WTC11 (cell line): Measurements from ENCODE around the gene CFAP20DC.

Experiments
- CTCF ChIP-seq: fragments of 200-600 bp; IDR thresholded peaks from 2 replicates; pipeline ENCODE4 v1.8.0; 2022; ENCODE audit warnings: antibody characterized with exemption
- ELF4 ChIP-seq: sonication (generic); formaldehyde crosslinking; IDR thresholded peaks from 2 replicates; pipeline ENCODE4 v1.8.1; 2022; ENCODE audit warnings: low read depth, mild to moderate bottlenecking, moderate library complexity, missing genetic modification reagents
- FOXJ3 ChIP-seq: sonication (generic); formaldehyde crosslinking; IDR thresholded peaks from 2 replicates; pipeline ENCODE4 v1.9.0; 2021; ENCODE audit warnings: missing genetic modification reagents, mild to moderate bottlenecking, borderline replicate concordance
- IRF1 ChIP-seq: sonication (generic); formaldehyde crosslinking; IDR thresholded peaks from 2 replicates; pipeline ENCODE4 v1.8.0; 2023; ENCODE audit warnings: missing genetic modification reagents
- JUN ChIP-seq: sonication (generic); formaldehyde crosslinking; IDR thresholded peaks from 2 replicates; pipeline ENCODE4 v1.8.0; 2023; ENCODE audit warnings: mild to moderate bottlenecking, missing genetic modification reagents
- NR2C2 ChIP-seq: sonication (generic); formaldehyde crosslinking; IDR thresholded peaks from 2 replicates; pipeline ENCODE4 v1.8.0; 2022; ENCODE audit warnings: mild to moderate bottlenecking, missing genetic modification reagents
- SP1 ChIP-seq: sonication (generic); formaldehyde crosslinking; conservative IDR thresholded peaks from 2 replicates; pipeline ENCODE4 v1.8.1; 2022; ENCODE audit warnings: missing genetic modification reagents
- USF2 ChIP-seq: sonication (generic); formaldehyde crosslinking; IDR thresholded peaks from 2 replicates; pipeline ENCODE4 v1.8.1; 2023; ENCODE audit warnings: mild to moderate bottlenecking, missing genetic modification reagents, moderate library complexity
- ZNF138 ChIP-seq: sonication (generic); formaldehyde crosslinking; conservative IDR thresholded peaks from 2 replicates; pipeline ENCODE4 v1.8.1; 2022; ENCODE audit warnings: mild to moderate bottlenecking, moderate library complexity, missing genetic modification reagents
- ZNF416 ChIP-seq: fragments of 250-450 bp; sonication (Bioruptor Pico); IDR thresholded peaks from 2 replicates; pipeline ENCODE4 v1.9.0; 2021; ENCODE audit warnings: mild to moderate bottlenecking, inconsistent platforms
- TF ChIP-seq, protein P1 (sequence below): sonication (generic); formaldehyde crosslinking; IDR thresholded peaks from 2 replicates; pipeline ENCODE4 v1.8.1; 2022; ENCODE audit warnings: mild to moderate bottlenecking, missing genetic modification reagents, moderate library complexity, borderline replicate concordance

DNA sequence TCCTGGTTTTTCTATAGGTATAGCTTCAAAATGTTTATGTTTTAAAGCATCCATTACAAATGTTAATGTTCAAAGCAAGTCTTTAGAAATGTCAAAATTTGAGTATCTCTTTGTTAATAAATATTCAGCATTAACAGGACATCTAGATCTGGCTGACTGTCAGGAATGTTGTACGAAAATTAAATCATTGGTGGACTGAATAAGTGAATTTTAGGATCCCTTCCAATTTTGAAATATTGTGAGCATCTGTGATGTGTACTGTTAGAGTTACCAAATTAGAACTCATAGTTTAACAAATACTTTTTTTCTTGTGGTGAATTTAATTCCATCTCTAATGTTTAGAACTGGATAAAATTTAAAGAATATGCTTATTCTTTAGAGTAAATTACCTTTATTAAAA, 30.1 kb upstream of the CFAP20DC start:
- TF ChIP-seq CTCF, result no peak
- no peak for TF ChIP-seq ELF4 (CRISPR knock-in tag)
- TF ChIP-seq IRF1 (CRISPR knock-in tag), result no peak
- no peak for TF ChIP-seq NR2C2 (CRISPR knock-in tag)
- no peak for TF ChIP-seq ZNF416 (CRISPR knock-in tag)
- no peak for TF ChIP-seq ZNF138 (CRISPR knock-in tag)
- TF ChIP-seq SP1 (CRISPR knock-in tag), result no peak
- TF ChIP-seq USF2, result no peak
- no peak for TF ChIP-seq JUN (CRISPR knock-in tag)
- TF ChIP-seq, protein P1, sequence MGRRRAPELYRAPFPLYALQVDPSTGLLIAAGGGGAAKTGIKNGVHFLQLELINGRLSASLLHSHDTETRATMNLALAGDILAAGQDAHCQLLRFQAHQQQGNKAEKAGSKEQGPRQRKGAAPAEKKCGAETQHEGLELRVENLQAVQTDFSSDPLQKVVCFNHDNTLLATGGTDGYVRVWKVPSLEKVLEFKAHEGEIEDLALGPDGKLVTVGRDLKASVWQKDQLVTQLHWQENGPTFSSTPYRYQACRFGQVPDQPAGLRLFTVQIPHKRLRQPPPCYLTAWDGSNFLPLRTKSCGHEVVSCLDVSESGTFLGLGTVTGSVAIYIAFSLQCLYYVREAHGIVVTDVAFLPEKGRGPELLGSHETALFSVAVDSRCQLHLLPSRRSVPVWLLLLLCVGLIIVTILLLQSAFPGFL, result no peak
- no peak for TF ChIP-seq FOXJ3 (CRISPR knock-in tag)
